UCSD-AML1 (cell line): Measurements from ENCODE around the gene SLC33A1.
"Not testable (repeated sequence)": the region's sequence is repeated elsewhere in the genome, so short reads cannot be mapped to it uniquely, and the experiment has no call there.

Experiments
- DNase-seq: peaks from one replicate; lab custom pipeline; 2025; ENCODE audit not compliant: unreplicated experiment; lab: John Stamatoyannopoulos, UW

Gene SLC33A1

DNA sequence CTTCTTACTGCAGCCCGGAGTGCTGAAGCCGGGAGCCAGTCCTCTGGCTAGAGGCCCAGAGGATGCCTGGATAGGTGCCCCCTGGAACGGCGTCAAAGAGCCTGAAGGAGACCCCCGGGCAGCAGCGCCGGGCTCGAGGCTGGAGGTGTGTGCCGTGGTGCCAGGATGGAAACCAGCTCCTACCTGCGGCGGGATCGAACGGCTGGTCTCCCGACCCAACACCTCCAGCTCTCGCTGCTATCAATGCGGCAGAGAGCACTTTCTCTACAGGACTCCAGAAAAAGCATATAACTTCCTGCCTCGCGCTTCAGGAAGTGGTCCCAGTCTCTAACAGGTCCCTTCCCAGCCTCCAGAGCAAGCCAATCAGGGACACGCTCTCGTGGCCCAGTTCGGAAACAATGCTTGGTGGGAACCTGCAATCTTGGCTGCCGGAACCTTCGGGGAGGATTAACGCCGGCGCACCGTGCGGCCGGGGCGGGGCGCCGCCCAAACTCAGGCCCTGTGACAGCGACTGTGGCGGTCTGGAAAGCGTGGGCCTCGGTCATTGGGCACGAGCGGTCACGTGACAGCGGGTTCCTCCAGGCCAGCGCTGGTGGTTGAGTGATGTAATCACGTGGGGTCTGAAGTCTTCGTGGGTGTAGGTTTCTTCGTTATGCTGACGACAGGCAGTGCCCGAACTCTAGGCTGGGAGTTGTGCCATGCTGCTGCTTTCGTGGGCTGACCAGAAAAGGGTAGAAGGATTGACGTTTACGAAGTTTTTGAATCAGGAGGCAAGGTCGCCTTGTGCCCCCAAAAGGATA, at the start of gene SLC33A1:
Gene SLC33A1 (minus strand): TSS at position 287 of the 800 bp plus-strand sequence. CDS start 430 bp downstream, outside the sequence.
- peak; percentile 99 for DNase-seq

DNA sequence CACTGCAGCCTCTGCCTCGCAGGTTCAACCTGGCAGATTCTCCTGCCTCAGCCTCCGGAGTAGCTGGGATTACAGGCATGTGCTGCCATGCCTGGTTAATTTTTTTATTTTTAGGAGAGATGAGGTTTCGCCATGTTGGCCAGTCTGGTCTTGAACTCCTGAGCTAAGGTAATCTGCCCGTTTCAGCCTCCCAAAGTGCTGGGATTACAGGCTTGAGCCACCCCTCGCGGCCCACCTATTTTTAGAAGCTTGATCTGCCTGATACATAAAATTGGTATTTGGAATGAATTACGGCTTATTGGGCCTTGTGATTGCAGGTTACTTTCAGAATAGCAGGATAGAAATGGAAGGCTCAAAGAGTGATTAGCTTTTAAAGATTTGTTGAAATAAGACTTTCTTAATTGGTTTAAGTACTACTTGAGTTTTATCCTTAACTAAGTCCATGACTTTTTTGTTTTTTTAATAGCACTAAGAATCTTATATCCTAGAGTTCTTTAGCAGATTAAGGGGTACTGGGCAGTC, 41.2 kb upstream of the SLC33A1 start:
- no peak for DNase-seq

DNA sequence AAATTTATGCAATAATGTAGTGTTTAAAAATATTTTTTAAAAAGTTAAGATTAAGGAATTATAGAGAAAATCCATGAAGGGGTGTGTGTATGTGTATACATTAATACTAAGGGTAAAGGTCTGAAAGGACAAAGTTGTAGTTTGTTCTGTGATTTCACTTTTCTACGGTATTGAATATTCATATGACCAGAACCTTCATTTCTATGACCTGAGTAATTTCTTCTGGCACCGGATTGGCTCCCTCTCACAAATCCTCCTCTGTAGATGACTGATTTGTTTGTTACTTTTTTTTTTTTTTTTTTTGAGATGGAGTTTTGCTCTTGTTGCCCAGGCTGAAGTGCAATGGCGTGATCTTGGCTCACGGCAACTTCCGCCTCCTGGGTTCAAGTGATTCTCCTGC, 37.1 kb upstream of the SLC33A1 start:
- no peak for DNase-seq

DNA sequence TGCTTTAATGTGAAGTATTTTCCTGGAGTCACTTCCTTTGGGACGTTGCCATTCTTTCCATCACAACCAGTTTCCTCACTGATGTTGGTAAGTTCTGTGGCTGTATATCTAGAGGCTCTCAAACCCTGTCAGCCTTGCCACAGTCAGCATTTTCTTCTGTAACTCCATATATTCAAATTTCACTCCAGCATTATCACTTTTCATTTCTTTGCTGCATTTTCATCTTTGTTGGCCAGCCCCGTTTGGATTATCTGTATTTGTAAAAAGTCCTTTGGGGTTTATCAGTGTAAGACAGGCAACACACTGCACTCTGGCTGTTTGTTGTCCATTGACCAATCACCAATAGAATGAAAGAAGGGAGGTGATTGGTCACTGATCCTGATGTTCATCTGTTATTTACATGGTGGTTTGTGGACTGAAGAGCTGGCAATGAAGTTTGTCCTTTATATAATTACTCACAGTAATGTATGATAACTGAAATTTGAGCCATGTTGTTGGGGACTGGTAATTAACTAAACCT, 36.5 kb upstream of the SLC33A1 start:
- no peak for DNase-seq

DNA sequence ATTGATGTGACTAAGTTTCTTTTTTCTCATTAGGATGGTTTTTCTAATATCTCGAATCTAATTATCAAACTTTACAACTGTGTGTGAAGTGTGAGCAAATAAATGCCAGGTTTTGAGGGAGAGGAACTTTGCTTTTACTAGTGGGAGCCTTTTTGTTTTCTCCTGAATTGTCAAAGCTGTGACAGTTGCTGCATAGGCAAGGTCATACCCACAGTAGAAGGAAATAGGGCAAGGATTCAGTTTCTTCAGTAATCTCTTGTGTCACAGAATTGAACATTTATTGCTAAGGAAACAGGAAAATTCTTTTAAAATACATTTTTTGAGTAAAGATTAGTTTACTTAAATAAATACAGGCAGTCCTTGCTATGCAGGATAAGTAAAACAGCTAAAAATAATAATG, 35.7 kb upstream of the SLC33A1 start:
- no peak for DNase-seq

DNA sequence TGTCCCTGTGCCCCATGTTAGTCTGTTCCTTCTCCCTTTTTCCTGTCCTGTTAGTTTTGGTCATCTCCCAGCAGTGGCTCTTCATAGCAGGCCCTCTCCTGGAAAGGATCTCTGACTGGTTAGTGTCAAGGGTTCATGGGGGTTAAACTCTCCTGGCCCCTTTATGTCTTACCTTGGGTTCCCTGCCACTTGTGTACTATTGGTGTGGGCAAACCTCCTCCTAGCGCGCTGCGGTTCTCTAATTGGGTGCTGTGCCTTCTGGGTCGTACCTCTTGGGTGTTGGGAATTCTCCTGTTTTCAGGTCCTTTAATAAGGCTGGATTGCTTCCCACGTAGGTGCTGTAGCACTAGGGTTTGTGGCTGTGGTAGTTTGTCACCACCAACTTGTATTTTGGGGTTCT, 35.0 kb upstream of the SLC33A1 start:
- peak; percentile 18 for DNase-seq

DNA sequence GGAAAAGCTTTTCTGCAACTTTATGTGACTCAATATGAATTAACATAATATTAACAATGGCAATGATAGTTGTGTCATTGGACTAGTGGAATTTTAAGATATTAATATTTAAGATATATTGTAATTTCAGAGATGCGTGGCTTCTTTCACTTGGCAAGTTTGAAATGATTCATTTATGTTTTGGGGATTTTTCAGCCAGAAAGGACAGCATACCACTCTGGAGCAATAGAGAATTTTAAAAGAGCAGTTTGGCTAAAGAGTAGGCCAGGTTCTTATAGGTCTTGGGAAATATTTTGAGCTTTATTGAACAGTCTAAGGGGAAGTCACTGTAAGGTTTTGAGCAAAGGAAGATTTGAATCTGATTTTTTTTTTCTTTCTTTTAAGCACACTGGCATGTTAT, 32.7 kb upstream of the SLC33A1 start:
- no peak for DNase-seq

DNA sequence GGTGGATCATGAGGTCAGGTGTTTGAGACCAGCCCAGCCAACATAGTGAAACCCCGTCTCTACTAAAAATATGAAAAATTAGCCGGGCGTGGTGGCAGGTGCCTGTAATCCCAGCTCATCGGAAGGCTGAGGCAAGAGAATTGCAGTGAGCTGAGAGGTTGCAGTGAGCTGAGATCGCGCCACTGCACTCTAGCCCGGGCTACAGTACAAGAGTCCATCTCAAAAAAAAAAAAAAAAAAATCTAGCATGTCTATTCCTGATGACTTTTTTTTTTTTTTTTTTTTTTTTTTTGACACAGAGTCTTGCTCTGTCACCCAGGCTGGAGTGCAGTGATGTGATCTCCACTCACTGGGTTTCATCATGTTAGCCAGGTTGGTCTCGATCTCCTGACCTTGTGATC, 32.1 kb upstream of the SLC33A1 start:
- not testable (repeated sequence) for DNase-seq

DNA sequence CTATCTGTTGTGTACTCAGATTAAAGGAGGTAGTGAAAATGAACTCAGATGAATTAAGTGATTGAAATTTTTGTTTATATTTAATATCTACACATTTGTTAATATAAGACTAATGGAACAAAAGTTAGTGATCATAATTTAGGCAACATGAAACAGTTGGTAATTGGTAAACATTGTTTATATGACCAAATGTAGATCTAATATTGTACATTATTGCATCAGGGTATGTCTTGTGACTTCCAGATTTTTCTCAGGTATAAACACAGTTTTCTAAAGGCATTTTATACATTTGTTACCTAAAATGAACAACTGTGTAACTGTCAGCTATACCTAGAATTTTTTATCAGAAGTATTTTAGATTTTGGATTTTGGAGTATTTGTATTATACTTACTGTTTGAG, 31.1 kb upstream of the SLC33A1 start:
- no peak for DNase-seq

DNA sequence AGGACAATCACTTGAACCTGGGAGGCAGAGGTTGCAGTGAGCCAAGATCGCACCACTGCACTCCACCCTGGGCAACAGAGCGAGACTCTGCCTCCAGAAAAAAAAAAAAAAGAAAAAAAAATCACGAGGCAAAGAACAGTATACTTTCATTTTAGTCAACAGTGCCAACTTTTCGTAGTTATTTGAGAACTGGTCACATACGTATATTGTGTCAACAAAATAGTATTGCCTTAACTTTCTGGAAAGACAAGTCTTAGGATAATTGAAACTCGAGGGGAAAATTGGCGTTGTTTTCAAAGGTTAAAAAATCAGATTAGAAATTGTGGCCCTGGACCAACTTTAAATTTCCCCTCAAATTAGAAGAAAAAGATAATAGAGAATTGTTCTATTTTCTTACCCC, 30.1 kb upstream of the SLC33A1 start:
- no peak for DNase-seq

DNA sequence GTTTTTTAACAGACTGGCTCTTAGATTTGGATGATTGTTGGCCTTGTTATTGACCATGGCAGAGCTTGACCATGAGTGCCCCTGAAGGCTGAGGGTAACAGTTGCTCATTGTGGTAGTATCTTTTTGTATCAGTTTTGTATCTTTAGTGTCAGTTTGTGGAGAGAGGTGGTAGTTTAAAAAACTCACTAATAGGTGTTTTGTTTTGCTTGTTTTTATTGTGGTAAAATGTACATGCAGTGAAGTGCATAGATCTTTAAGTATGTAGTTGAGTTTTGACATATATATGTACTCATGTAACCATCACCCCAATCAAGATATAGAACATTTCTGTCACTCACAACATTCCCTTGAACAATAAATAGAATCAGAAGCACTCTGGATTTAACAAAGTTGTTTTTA, 26.1 kb upstream of the SLC33A1 start:
- DNase-seq: no peak

DNA sequence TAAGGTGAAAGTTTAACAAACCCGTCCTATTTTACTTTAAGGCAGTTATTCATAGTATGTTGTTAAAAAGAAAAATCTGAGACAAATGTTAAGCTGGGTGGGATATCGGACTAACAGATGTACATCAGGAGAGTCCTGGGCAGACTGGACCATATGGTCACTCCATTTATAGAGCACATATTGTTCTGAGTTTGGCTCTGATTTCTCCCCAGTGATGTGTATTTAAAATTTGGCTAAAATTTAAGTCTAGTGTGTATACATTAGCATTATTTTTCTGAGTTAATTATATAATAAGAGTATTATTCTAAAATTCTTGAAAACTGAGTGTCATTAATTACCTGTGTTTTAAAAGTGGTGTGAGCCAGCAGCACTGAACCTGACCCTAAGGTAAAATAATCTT, 22.3 kb upstream of the SLC33A1 start:
- DNase-seq: no peak

DNA sequence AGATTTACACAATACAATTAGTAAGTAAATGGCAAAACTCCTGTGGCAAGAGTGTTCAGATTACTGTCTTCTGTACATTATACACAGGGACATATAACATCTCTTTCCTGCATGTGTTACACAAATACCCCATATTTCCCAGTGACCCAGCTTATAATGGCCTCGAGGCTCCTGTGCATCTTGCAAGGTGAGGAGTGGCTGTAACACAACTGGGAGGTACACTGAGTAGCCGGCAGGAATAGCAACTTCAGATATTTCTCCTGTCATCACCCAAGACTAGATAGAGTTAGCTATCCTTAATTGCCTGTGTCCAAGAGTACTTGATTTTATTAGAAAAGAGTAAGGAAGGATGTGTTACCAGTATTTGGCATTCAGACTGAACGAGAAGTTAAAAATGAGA, 21.8 kb upstream of the SLC33A1 start:
- no peak for DNase-seq

DNA sequence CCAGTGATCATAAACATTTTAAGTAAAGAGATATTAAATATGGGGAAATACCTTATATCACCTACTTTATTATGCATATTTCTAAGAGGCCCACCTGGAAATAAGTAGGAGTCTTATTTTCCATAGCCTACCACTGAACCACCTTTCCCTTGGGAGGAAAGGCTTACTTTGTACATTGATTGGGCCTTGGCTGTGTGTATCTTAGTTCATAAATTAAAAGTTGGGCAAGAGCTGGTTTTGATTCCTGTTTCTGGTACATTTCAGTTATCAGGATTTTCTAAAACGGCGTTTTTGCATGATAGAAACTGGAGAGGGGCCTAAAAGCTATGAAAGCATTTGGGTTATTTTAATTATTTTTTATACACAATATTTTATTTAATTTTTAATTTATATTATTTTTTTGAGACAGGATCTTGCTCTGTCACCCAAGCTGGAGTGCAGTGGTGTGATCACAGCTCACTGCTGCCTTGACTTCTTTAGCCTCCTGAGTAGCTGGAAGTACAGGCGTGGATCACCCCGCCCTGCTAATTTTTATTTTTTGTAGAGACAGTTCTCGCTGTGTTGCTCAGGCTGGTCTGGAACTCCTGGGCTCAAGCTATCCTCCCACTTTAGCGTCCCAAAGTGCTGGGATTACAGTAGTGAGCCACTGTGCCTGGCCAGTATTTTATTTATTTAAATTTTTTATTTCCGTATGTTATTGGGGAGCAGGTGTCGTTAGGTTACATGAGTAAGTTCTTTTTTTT, 18.8 kb upstream of the SLC33A1 start:
- no peak for DNase-seq

DNA sequence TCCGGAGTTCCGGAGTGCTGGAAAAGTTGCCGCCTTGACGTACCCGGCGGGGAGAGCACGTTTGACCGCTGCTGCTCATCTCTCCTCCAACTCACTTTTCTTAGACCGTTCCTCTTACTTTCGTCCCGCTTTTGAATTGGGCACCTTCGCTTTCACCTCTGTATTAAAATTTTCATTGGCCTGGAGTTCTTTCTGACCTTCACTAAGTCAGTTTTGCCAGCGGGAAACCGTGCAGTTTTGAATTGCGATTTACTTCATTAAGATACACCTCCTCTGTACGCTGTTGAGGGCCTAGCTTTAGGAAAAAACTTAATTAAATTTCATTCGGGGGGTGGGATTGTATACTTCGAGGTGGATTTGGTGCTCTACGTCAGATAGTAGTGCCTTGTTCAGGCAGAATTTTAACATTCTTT, 17.5 kb upstream of the SLC33A1 start:
- no peak for DNase-seq

DNA sequence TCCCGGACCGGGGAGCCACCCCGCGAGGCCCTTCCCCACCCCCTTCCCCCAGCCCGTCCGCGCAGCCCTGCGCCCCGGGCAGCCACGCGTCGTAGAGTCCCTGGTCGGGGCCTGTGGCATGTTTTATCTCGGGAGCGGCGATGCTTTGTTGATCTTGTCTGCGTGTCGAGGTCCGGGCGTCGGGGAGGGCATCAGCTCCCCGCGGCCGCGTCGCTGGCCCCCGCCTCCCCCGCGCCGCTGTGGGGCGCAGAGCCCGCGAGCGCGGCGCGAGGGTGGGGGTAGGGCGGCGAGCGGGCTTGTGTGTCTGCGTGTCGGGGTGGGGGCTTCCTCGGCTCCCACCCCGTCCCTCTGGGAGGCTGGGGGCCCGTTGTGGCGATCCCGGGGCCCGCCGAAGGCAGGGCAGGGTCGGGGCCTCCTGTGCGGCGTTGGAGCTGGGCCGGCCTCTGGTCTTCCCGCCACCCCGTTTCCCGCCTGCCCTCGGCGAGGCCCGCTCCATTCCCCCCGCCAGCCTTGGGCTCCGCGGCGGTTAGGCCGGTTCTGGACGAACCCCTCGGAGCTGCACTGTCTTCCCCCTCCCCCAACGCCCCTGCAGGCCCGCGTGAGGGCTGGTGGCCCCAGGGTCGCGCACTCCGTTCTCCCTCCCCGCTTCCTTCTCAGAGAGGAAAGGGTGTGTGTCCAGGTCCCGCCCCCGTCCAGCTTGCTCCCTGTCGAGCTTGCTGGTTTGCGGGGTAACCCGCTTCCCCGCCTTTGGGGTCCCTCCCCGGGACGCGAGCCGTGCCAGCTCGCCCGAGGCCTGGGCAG, 16.9 kb upstream of the SLC33A1 start:
- peak; percentile 57 for DNase-seq

DNA sequence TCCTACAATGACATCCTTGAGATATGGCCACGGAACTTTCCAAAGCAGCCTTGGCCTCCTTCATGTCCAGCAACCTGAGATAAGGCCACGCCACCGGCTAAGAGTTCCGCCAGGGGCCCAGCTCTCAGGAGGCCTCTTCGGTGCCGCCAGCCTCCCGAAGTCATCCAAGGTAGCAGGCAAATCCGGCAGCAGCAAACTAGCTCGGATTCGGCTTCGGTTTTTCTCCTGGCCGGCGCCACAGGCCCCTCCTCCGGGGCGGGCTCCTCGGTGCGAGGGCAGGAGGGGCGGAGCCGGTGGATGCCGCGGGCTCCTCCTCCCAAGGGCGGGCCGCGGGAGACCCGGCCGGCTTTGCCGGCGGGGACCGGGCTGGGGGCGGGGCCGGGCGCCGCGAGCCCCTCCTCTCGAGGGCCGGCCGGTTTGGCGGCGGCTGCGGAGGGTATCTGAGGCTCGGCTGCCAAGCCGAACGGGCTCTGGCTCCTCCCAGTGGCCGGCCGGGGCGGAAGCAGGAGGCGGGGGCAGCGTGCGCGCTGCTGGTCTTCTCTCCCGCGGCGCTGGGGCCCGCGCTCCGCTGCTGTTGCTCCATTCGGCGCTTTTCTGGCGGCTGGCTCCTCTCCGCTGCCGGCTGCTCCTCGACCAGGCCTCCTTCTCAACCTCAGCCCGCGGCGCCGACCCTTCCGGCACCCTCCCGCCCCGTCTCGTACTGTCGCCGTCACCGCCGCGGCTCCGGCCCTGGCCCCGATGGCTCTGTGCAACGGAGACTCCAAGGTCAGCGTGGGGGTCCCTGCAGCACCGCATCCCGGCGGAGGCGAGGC, 16.1 kb upstream of the SLC33A1 start, which contains the start of gene GMPS:
Gene GMPS (plus strand): TSS at position 518 of the 812 bp plus-strand sequence. CDS start 221 bp downstream, at position 739.
- peak; percentile 98 for DNase-seq

DNA sequence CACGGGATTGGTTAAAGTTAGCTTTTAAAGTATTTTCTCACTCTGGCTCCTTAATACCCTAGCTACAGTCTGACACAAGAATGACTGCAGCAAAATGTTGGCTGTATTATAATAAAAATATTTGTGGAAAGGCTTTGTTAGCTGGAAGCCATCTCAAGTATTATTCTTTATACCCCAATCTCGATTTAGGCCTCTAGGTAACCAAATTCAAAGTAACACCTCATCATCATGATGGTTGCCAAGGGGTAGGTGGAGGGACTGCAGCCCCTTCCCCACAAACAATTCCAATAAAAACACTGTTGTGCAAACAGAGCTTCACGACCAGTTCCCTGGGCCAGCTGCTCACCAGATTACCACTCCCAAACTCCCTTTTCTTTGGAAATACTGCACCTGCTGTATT, 15.5 kb upstream of the SLC33A1 start:
- no peak for DNase-seq

DNA sequence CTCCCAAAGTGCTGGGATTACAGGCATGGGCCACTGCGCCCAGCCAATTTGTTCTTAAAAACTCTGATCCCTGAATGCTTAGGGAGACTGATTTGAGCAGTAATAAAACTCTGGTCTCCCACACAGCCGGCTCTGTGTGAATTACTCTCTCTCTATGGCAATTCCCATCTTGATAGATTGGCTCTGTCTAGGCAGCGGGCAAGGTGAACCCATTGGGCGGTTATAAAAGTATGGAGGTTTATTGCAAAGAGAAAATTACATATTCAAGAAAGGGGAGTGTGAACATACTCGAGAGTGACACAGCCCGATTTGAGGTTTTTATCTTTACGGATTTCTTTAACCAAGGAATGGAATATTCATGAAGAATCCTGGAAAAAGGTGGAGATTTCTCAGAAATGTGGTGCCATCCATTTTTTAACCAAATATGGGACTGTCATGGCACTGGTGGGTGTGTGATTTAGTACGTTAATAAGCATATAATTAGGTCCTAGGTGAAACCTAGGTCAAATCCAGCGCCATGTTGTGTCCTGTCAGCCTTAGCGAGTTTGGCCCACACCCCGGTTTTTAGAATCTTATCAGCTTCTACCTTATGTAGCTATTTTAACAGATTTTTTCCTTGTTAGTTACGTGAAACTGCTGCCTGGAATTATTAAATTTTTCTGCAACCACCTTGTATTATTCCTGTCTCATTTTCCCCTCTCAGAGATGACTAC, 9.0 kb upstream of the SLC33A1 start:
- DNase-seq: no peak
